ENCODE results near the gene ATP10D. TPM values are rescaled to one million over a fixed set of nuclear protein-coding genes. Genes with fewer than 3 reads are reported as not detected.
"Not testable (repeated sequence)": the region's sequence is repeated elsewhere in the genome, so short reads cannot be mapped to it uniquely, and the experiment has no call there.

Gene ATP10D
- total RNA-seq: 50.2 TPM

- ATAC-seq: peak; percentile 93
These were observed at the start of gene ATP10D for GRCh38 chr4:47485047-47485692. TSS of gene ATP10D (plus strand) at chr4:47485275. CDS start at chr4:47512541, 27,266 bp downstream.

GRCh38 chr4:47442980-47443379, 42.1 kb upstream of the ATP10D start:
- ATAC-seq: no peak

- no peak for ATAC-seq
These were observed 41.0 kb upstream of the ATP10D start for GRCh38 chr4:47444031-47444430.

GRCh38 chr4:47451657-47452056, 33.4 kb upstream of the ATP10D start:
- no peak for ATAC-seq

- peak; percentile 5 for ATAC-seq
These were observed 22.3 kb upstream of the ATP10D start for GRCh38 chr4:47462799-47463234.

GRCh38 chr4:47463235-47463956, 21.7 kb upstream of the ATP10D start, which contains the start of gene COMMD8:
TSS of gene COMMD8 (minus strand) at chr4:47463702. CDS start at chr4:47463651, 51 bp downstream.
- ATAC-seq: peak; percentile 97

GRCh38 chr4:47465004-47465403, 20.1 kb upstream of the ATP10D start:
- no peak for ATAC-seq

GRCh38 chr4:47466056-47466785, 18.9 kb upstream of the ATP10D start:
- no peak for ATAC-seq

GRCh38 chr4:47468706-47469365, 16.2 kb upstream of the ATP10D start:
- ATAC-seq: no peak

- peak; percentile 40 for ATAC-seq
These were observed 15.1 kb upstream of the ATP10D start for GRCh38 chr4:47469951-47470350.

- no peak for ATAC-seq
These were observed 14.0 kb upstream of the ATP10D start for GRCh38 chr4:47471064-47471463.

GRCh38 chr4:47471591-47471990, 13.5 kb upstream of the ATP10D start:
- no peak for ATAC-seq

GRCh38 chr4:47473141-47473750, 11.8 kb upstream of the ATP10D start:
- no peak for ATAC-seq

- ATAC-seq: no peak
These were observed 10.3 kb upstream of the ATP10D start for GRCh38 chr4:47474799-47475198.

GRCh38 chr4:47475411-47475810, 9.7 kb upstream of the ATP10D start:
- no peak for ATAC-seq

- peak; percentile 29 for ATAC-seq
These were observed 6.3 kb upstream of the ATP10D start for GRCh38 chr4:47478804-47479203.

- no peak for ATAC-seq
These were observed 2.7 kb upstream of the ATP10D start for GRCh38 chr4:47482326-47482725.

- ATAC-seq: peak; percentile 74
These were observed 1.3 kb upstream of the ATP10D start for GRCh38 chr4:47483745-47484144.

GRCh38 chr4:47484168-47484567, 907 bp upstream of the ATP10D start:
- ATAC-seq: peak; percentile 91

- ATAC-seq: no peak
These were observed 693 bp downstream of the ATP10D start for GRCh38 chr4:47485768-47486167.

- no peak for ATAC-seq
These were observed 1.2 kb downstream of the ATP10D start for GRCh38 chr4:47486231-47486673.

GRCh38 chr4:47486727-47487126, 1.7 kb downstream of the ATP10D start:
- ATAC-seq: not testable (repeated sequence)
